ENCODE results near the gene COPA. TPM values are rescaled to one million over a fixed set of nuclear protein-coding genes. Genes with fewer than 3 reads are reported as not detected.

Gene COPA
- total RNA-seq, 2 donors from 2014 or later, result 154 to 163 TPM

- Histone ChIP-seq H3K36me3 (peaks cover 3% of the 10 kb centered on the region), H3K27ac (peak within 1 kb of the TSS; percentile 64), H3K9ac (ENCODE audit: low read depth in 2 of 2, low read length in 2 of 2) (peak within 1 kb of the TSS; percentile 88 to 91), H3K4me1 (peaks cover 4% of the 10 kb centered on the region), H3K9me3 (no peaks in the 10 kb centered on the region), H3K27me3 (no peaks in the 10 kb centered on the region), H3K4me3 (peak within 1 kb of the TSS; percentile 93)
- TF ChIP-seq CTCF (IDR thresholded peaks at IDR 0.05), result no peak
- DNase-seq, result peak; percentile 96
- intact Hi-C loops (cut with DNase I), result no loop called here
These were observed 58.2 kb downstream of the COPA start, which contains the start of gene PEX19 for GRCh38 chr1:160284782-160285344. PEX19 (minus strand) TSS chr1:160285133; CDS start chr1:160285124, 9 bp downstream.

GRCh38 chr1:160284220-160284781, 58.7 kb downstream of the COPA start:
- no peaks in the 10 kb centered on the region for H3K27me3 ChIP-seq
- TF ChIP-seq CTCF (IDR thresholded peaks at IDR 0.05), result no peak
- H3K36me3 ChIP-seq, result peaks cover 7% of the 10 kb centered on the region
- no peaks in the 10 kb centered on the region for H3K9me3 ChIP-seq
- peak overlapping the region; percentile 93 for H3K4me3 ChIP-seq
- peak overlapping the region; percentile 64 for H3K27ac ChIP-seq
- peak overlapping the region; percentile 88 to 91 for H3K9ac ChIP-seq (ENCODE audit: low read depth in 2 of 2, low read length in 2 of 2)
- DNase-seq, result peak; percentile 19
- intact Hi-C loops (cut with DNase I), result no loop called here
- peaks cover 4% of the 10 kb centered on the region for H3K4me1 ChIP-seq

GRCh38 chr1:160282807-160283206, 60.2 kb downstream of the COPA start:
- H3K9me3 ChIP-seq, result no peaks in the 10 kb centered on the region
- no peak overlapping the region for H3K4me3 ChIP-seq
- no peak overlapping the region for H3K9ac ChIP-seq (ENCODE audit: low read depth in 2 of 2, low read length in 2 of 2)
- H3K4me1 ChIP-seq, result peaks cover 4% of the 10 kb centered on the region
- H3K27me3 ChIP-seq, result no peaks in the 10 kb centered on the region
- no peak for DNase-seq
- H3K36me3 ChIP-seq, result peaks cover 7% of the 10 kb centered on the region
- H3K27ac ChIP-seq, result no peak overlapping the region
- TF ChIP-seq CTCF (IDR thresholded peaks at IDR 0.05), result no peak
- intact Hi-C loops (cut with DNase I), result no loop called here

GRCh38 chr1:160277987-160278386, 65.1 kb downstream of the COPA start:
- no peak for DNase-seq
- intact Hi-C loops (cut with DNase I), result no loop called here
- H3K27ac ChIP-seq, result no peak overlapping the region
- H3K36me3 ChIP-seq, result peaks cover 7% of the 10 kb centered on the region
- H3K4me3 ChIP-seq, result no peak overlapping the region
- no peaks in the 10 kb centered on the region for H3K9me3 ChIP-seq
- no peaks in the 10 kb centered on the region for H3K4me1 ChIP-seq
- H3K9ac ChIP-seq (ENCODE audit: low read depth in 2 of 2, low read length in 2 of 2), result no peak overlapping the region
- TF ChIP-seq CTCF (IDR thresholded peaks at IDR 0.05), result no peak
- no peaks in the 10 kb centered on the region for H3K27me3 ChIP-seq

- no peak for DNase-seq
- intact Hi-C loops (cut with DNase I), result no loop called here
- no peak for TF ChIP-seq CTCF (IDR thresholded peaks at IDR 0.05)
- Histone ChIP-seq H3K4me1 (no peaks in the 10 kb centered on the region), H3K9ac (ENCODE audit: low read depth in 2 of 2, low read length in 2 of 2) (no peak overlapping the region), H3K4me3 (no peak overlapping the region), H3K36me3 (peaks cover 7% of the 10 kb centered on the region), H3K27ac (no peak overlapping the region), H3K27me3 (no peaks in the 10 kb centered on the region), H3K9me3 (no peaks in the 10 kb centered on the region)
These were observed 65.7 kb downstream of the COPA start for GRCh38 chr1:160277330-160277729.
